ENCODE data around the gene CACNG6.
"Not testable (repeated sequence)": the region's sequence is repeated elsewhere in the genome, so short reads cannot be mapped to it uniquely, and the experiment has no call there.

The CACNG6 gene

DNA sequence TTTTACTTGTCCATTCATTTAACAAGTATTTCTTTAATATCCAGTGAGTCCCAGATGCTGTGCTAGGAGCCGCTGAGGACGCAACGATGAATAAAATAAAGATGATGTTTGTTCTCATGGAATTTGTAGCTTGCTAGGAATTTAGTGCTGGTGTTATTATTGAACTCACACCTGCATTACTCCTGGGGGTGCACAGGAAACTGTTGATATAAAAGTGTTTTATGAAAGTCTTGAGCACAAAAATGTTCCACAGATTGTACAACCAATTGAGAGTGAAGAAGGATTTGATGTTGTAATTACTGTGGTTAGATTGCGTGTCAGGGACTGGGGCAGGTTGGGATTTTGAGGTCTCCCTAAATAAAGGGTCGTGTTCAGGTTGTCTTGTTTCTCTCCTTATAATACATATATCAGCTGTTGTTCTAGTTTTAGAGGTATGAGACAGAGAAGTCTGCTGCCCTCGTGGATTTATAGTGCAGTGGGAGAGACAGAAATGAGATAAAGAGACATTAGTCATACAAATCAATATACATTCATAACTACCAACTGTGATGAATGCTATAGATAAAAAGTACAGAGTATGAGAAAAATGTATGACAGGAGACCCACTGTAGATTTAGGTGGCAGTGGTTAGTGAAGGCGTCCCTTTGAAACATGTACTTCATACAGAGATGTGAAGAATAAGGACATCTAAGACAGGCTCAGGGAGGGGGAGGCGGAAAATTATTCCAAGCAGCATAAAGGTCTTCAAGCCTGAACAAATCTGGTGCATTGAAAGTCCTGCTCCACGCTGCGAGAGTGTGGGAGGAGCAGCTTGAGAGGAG lies 11.3 kb downstream of the CACNG6 start:
- DNase-seq (ENCODE audit: low spot score) = no peak

GRCh38 chr19:54009440-54009839 lies 18.0 kb downstream of the CACNG6 start:
- DNase-seq (ENCODE audit: low spot score) = no peak

DNA sequence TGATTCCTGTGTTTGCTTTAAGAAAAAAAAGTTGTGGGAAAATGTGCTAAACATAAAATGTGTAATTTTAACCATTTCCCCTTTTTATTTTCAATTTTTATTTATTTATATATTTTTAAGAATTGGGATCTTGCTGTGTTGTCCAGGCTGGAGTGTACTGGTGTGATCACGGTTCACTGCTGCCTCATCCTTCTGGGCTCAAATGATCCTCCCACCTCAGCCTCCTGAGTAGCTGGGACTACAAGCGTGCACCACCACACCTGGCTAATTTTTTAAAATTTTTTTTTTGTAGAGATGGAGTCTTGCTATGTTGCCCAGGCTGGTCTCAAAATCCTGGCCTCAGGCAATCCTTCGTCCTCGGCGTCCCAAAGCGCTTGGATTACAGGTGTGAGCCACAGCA lies 19.0 kb downstream of the CACNG6 start:
- no peak for DNase-seq (ENCODE audit: low spot score)

DNA sequence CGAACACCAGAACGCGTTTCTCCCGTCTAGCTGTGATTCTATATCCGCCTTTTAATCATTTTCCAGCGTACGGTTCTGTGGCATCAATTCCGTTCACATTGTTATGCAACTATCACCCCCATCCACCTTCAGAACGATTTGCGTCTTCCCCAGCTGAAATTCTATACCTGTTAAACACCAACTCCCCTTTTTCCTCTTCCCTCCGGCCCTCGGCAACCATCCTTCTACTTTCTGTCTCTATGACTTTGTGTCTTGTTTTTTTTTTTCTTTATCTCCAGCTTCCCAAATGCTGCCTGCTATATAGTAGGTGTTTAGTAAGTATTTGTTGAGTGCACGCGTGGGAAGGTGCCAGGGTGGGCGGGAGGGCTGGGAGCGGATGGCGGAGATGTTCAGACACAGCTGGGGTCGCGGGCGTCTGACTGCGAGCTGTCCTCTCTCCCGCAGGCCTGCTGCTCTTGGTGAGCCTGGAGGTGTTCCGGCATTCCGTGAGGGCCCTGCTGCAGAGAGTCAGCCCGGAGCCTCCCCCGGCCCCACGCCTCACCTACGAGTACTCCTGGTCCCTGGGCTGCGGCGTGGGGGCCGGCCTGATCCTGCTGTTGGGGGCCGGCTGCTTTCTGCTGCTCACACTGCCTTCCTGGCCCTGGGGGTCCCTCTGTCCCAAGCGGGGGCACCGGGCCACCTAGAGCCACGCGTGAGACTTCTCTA lies 20.2 kb downstream of the CACNG6 start:
- DNase-seq (ENCODE audit: low spot score) = no peak

DNA sequence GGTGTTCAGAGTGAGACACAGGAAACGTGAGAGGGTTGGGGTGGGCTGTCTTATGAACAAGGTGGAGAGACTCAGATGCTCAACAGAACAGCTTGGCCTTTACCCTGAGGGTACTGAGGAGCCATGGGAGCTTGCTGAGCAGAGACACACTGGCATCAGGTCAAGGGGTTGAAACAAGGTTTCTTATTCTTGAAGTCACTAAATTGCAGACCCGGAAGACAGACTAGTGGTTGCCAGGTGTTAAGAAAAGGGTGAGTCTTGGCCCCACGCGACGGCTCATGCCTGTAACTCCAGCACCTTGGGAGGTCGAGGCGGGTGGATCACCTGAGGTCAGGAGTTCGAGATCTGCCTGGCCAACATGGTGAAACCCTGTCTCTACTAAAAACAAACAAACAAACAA lies 22.4 kb downstream of the CACNG6 start:
- DNase-seq (ENCODE audit: low spot score) = no peak

GRCh38 chr19:54014920-54015560 lies 23.6 kb downstream of the CACNG6 start:
- no peak for DNase-seq (ENCODE audit: low spot score)

GRCh38 chr19:54017261-54017660 lies 25.8 kb downstream of the CACNG6 start:
- DNase-seq (ENCODE audit: low spot score) = no peak

- no peak for DNase-seq (ENCODE audit: low spot score)
Observed at GRCh38 chr19:54021363-54021762, 29.9 kb downstream of the CACNG6 start.

DNA sequence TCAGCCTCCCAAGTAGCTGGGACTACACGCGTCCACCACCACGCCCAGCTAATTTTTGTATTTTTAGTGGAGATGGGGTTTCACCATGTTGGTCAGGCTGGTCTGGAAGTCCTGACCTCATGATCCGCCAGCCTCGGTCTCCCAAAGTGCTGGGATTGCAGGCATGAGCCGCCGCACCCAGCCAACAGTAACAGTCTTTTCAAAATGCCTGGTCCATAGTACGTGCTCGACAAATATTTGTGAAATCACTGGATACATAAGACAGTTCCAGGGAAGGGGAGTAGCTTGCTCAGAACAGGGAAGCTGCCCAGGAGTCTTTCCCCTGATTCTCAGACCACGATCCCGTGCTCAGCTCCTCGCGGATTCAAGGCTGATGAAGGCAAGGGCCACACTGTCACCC lies 30.5 kb downstream of the CACNG6 start:
- DNase-seq (ENCODE audit: low spot score) = no peak

- no peak for DNase-seq (ENCODE audit: low spot score)
Observed at GRCh38 chr19:54023191-54023590, 31.8 kb downstream of the CACNG6 start.

DNA sequence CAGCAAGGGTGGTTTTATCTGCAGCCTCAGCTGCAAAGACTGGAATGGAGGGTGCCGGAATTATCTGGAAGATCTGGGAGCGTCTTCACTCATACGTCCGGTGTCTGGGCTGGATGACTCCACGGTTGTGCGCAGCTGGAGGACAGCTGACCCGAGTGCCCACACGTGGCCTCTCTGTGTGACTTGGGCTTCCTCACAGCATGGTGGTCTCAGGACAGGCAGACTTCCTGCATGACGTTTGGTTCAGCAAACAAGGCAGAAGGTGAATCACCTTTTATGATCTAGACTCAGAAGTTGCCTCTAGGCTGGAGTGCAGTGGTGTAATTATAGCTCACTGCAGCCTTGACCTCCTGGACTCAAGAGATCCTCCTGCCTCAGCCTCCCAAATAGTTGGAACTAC lies 33.2 kb downstream of the CACNG6 start:
- no peak for DNase-seq (ENCODE audit: low spot score)

DNA sequence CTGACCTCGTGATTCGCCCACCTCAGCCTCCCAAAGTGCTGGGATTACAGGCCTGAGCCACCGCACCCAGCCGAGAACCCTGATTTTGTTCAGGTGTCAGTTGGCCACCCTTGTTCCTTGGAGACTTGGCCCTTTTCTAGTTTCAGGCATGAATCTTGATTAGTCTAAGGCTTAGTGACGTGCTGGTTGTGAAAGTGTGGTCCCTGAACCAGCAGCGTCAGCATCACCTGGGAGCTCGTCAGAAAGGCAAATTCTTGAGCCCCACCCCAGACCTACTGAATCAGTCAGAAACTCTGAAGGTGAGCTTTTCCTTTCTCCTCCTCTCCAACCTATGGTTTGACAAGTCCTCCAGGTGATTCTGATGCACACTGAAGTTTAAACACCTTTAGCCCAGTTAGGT lies 35.2 kb downstream of the CACNG6 start:
- DNase-seq (ENCODE audit: low spot score) = no peak

- no peak for DNase-seq (ENCODE audit: low spot score)
Observed at GRCh38 chr19:54029301-54029700, 37.9 kb downstream of the CACNG6 start.

DNA sequence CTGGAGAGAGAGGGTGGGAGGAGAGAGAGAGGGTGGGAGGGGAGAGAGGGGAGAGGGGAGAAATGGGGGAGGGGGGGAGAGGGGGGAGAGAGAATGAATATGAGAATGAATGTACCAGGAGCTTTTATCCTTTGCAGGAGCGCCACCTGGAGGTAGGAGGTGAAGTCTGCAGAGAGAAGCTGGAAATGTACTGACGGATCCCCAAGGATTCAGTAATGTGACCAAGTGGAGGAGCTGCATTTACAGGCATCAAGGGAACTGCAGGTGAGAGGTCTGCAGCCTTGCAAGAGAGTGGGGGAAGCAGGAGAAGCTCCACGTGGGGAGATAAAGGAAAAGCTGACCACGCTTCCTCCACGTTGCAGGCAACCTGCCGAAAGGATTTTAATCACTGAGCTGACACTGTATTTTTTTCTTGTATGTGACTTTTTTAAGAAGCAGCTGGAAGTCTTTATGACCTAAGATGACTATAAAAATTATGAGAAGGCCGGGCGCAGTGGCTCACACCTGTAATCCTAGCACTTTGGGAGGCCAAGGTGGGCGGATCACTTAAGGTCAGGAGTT lies 38.6 kb downstream of the CACNG6 start:
- peak; percentile 52 for DNase-seq (ENCODE audit: low spot score)

DNA sequence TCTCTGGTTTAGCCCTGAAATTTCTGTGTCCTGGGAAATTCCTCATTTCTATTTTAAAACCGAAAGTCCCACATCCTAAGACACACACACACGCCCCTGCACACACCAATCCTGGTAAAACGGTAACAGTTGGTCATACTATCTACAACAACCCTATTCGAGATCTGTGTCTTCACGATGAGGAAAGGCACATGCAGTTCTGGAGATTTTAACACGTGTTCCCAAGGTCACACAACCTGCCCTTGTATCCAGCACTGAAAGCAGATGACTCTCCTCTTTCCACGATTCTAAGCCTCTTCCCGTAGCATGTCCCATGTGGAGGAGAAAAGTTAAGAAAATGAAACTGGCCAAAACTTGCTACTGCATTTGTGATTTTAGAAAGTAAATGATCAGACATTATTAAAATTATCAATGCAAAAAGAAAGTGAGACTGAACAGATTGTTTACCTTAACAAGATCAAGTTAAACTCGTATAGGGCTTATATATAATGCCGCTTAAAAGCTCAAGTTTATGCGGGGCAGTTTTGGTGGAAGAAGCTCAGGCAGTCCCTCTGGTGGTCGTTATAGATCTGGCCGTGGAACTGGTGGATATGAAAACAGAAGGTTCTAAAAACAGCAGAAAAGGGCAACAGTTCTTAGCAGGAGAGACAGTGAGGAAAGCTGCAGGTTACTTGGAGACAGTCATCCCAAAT lies 39.6 kb downstream of the CACNG6 start:
- no peak for DNase-seq (ENCODE audit: low spot score)

- DNase-seq (ENCODE audit: low spot score) = no peak
Observed at GRCh38 chr19:54035215-54036178, 44.1 kb downstream of the CACNG6 start.

GRCh38 chr19:54036542-54036941 lies 45.1 kb downstream of the CACNG6 start:
- DNase-seq (ENCODE audit: low spot score) = not testable (repeated sequence)

DNA sequence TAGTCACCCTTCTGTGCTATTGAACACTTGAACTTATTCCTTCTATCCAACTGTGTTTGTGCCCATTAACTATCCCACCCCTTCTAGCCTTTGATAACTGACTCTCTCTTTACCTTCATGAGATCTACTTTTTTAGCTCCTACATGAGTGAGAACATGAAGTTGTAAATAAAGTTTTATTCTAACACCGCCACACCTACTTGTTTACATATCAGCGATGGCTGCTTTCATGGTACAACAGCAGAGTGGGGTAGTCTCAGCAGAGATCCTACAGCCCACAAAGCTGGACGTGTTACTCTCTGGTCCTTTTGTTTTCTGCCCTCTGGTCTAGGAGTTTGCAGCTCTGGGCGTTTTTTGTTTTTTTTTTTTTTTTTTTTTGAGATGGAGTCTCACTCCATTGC lies 48.6 kb downstream of the CACNG6 start:
- DNase-seq (ENCODE audit: low spot score) = no peak

- DNase-seq (ENCODE audit: low spot score) = no peak
Observed at GRCh38 chr19:54041969-54042606, 50.7 kb downstream of the CACNG6 start.

GRCh38 chr19:54042989-54043388 lies 51.6 kb downstream of the CACNG6 start:
- DNase-seq (ENCODE audit: low spot score) = no peak

All from activated CD4-positive, alpha-beta T cell treated with anti-CD3 and anti-CD28 coated beads, Interleukin-2, Interleukin-4, amounts not matched to agents 100 ng/mL and 50 ng/mL, durations not matched to agents 16 hours and 8 hours (primary cell).